GM19023 (cell line): ENCODE measurements around the gene MEF2A.
A peak's percentile ranks its signal among the peaks of the same experiment; 100 is the strongest.

Experiments used
- ATAC-seq: cut with Tn5 transposase; IDR thresholded peaks from one replicate; pipeline ENCODE4 v1.9.1; 2021; ENCODE audit warnings: mild to moderate bottlenecking, moderate library complexity; ENCODE audit not compliant: unreplicated experiment

MEF2A gene

DNA sequence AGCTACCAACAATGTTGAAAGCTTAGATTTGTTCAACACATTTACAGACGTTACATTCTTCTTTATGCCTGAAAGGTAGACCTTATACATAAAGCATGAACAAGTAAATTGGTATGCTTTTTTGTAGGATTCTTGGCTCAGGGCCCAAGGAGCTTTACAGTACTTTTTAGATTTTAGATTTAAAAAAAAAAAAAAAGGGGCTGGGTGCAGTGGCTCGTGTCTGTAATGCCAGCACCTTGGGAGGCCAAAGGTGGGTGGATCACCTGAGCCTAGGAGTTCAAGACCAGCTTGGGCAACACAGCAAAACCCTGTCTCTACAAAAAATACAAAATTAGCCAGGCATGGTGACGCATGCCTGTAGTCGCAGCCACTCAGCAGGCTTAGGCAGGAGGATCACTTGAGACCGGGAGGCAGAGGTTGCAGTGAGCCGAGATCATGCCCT, 39.7 kb downstream of the MEF2A start:
- no peak for ATAC-seq

DNA sequence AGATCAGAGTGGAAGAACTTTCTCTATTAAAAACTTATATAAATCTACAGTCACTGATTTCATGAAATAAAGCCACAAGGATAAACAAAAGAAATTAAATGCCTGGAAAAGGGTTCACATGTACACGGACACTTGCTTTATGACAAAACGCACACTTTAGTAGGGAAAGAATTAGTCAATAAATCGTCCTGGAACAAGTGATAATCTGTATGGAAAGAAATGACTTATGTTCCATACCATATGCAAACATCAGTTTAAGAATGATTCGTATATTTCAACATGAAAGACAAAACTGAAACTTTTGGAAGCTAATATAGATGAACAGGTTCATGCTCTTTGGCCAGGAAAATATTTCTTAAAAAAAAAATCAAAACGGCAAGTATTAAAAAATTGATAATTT, 40.2 kb downstream of the MEF2A start:
- ATAC-seq = no peak

DNA sequence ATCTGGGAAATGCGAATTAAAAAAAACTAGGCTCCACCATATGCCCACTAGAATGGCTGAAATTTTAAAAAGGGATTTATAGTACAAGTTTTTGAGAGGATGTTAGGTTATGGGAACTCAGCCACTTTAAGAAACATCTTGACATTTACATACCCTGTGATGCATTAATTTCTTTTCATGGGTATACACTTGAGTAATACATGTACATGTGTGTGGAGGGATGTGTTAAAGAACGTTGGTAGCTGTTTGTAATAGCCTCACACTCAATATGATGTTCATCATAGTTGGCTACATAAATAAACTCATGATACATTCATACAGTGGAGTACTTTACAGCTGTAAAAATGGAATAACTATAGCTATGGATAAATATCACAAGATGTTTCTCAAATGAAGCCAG, 40.9 kb downstream of the MEF2A start:
- no peak for ATAC-seq

DNA sequence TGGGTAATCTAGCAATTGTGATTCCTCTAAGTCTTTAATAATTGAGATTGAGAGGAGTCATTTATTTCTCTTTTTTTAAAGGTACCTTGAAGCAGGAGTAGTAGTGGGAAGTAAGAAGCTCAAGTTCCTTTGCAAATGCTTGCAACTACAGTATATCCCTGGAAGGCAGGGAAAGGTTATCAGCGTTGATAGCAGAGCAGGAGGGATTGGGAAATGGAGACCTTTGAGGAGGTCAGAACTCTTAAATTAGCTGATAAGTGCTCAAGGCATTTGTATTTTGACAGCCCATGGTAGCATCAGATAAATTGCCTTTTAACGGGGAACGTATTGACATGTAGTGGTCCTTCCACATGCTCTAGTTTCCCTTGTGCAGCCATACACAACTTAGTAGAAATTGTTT, 47.7 kb downstream of the MEF2A start:
- no peak for ATAC-seq

DNA sequence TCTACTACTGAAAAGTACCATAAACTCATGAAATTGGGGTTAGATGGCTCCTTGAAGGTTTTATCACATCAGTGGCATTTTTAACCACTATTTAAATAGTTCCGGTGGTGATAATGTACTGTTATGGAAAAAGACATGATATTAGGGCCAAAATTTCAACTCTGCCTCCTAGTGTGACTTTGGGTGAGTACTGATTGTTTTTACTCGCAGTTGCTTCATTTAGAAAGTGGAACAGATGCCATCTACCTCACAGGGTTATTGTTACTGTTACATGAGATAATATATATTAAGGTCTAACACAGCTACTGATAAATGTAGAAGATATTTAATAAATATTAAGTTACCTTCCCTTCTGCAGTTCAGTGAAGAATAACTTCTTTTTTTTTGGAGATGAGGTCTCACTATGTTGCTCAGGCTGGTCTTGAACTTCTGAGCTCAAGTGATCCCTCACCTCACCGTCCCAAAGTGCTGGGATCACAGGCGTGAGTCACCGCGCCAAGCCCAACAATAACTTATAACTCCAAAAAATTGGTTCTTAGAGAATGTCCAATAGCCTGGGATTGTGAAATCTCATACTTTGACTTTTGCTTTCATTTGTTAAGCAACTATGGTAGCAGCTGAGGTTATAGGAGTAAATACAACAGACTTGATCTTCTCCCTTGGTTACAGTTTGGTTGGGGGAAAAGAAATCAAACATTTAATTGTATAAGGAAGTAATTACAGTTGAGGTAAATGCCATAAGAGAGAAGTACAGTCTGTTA, 48.3 kb downstream of the MEF2A start:
- ATAC-seq = no peak

DNA sequence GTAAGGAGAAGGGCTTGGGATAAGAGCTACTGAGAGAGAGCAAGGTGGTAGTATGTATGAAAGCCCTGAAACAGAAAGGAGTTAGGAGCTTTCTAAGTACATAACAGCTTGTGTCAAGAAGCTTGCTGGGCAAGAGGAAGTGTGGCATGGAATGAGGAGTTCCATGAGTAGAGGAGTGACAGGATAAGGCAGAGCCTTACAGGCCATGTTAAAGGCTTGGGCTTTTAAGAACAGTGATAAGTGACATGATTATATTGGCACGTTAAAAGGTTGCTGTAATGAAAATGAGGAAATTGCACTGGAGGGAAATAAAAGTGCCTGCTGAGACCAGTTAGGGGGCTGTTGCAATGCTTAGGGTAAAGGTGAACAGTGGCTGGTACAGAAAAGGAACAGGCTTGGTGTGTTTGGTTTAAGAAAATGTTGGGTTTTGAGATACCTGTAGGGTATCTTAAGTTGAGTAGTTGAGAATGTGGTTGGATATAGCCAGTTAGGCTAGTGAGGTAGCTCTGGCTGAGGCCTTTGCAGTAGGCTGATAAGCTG, 49.0 kb downstream of the MEF2A start:
- ATAC-seq = peak; percentile 55

DNA sequence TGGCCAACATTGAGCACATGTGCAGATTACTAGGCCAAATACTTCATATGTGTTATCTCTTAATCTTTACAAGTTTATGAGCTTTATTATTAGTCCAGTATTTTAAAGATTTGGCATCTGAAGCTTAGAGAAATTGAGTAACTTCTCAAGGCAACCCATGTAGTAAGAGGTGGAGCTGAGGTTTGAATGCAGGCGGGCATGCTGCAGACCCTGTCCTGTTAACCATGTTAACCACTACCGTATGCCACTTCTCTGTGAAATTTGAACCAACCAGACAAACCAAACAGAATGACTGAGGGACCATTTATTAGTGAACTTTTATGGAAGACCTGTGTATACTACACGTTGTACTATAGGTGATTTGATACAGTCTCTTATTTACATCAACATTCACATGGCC, 49.7 kb downstream of the MEF2A start:
- ATAC-seq = no peak

DNA sequence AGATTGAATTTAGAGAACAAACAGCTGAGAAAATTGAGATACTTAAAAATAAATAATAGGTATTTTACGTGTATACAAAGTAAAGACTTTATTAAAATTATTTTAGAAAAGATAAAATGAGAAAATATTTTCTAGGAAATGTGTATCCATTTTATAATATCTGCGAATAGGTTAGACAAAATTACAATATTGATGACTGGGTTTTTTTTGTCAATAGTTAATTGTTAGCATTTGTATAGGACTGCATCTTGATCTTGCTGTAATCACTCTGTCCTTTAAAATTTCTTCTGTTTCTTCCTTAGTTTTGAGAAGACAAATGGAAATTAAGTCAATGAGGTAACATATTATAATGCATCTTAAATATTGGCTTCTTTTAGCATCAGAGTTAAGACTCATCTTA, 50.3 kb downstream of the MEF2A start:
- ATAC-seq = no peak

DNA sequence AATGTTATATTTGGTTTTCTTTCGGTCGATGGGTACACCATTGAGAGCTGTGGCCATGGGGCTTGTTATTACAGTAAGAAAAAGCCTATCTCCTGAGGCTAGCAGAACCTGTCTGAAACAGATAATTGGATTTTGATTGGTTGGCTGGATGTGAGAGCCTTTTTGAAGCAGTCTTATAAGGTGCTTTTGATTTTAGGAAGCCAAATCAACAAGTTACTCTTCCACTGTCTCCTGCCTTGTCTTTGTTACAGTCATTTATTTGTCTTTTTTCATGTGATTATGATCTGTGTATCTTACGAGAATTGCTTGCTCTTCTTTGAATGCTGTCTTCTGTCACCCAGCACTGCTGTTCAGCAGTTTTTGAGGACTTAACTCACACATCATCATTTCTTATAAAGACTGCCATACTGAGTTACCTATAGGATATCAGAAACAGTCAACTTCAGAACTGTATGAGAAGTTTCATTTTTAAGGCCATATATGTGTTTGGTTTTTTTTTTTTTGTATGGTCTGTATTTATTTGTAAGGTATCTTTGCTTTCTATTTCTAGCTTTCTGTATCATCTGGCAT, 51.1 kb downstream of the MEF2A start:
- ATAC-seq = no peak

DNA sequence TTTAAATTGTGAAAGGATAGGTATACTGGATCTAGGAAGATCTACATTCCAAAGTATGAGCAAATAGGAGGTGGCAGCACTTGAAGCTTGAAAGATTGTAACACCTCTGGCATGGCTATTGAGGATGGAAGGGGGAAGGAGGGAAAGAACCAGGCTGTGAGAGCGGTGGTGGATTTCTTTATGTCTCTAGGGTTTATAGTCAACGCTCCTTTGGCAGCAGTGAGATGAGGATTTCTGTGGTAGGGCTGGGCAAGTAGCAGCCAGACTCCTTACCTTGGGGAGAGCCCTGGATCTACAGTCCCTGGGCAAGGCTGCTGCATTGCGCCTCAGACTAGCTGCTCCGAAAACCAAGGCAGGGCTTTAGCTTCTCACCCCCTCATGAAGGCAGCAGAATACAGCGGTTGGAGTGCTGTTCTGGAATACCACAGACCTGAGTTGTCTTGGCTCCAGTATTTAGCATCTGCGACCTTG, 53.2 kb downstream of the MEF2A start:
- no peak for ATAC-seq

DNA sequence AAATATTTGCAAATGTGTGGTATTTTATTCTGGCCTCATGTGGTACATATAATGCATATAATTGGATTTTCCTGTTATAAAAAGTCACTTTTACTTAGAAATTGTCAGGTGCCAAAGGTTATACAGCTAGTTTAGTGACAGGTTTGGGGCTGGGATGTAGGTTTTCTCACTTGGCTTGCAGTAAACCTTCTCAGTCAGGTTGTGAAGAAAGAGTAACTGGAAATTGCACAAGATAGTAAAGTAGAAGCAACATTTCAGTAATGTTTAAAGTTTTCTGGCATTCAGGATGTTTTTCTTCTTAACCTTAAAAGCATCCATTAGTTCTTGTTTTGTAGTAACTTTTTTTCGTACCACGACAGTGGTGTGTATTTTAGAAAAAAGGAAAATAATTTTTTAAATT, 53.9 kb downstream of the MEF2A start:
- no peak for ATAC-seq

DNA sequence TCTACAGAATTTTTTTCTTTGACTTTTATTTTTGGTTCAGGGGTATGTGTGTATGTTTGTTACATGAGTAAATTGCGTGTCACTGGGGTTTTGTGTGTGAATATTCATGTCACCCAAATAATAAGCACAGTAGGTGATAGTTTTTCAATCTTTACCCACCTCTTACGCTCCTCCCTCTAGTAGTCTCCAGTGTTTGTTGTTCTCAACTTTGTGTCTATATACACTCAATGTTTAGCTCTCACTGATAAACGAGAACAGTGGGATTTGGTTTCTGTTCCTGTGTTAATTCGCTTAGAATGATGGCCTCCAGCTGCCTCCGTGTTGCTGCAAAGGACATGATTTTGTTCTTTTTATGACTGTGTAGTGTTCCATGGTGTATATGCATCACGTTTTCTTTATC, 54.4 kb downstream of the MEF2A start:
- no peak for ATAC-seq

DNA sequence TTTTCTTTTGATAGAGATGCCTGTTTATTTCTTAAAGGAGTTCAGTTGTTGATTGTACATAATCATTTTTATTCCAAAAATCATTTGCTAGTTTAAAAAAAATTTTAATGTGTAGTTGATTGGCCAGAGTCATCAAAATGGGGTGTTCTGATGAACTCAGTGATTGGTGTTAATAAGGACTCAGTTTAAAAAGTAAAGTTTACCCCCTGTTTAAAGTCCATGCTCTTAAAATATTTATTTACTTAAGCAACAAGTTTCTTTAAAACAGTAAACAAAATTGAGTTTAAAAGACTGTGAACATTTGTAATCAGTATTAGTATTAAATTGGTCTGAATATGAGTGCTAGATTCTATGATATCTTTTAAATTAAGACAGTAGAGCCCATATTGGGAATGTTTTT, 56.0 kb downstream of the MEF2A start:
- ATAC-seq = no peak

DNA sequence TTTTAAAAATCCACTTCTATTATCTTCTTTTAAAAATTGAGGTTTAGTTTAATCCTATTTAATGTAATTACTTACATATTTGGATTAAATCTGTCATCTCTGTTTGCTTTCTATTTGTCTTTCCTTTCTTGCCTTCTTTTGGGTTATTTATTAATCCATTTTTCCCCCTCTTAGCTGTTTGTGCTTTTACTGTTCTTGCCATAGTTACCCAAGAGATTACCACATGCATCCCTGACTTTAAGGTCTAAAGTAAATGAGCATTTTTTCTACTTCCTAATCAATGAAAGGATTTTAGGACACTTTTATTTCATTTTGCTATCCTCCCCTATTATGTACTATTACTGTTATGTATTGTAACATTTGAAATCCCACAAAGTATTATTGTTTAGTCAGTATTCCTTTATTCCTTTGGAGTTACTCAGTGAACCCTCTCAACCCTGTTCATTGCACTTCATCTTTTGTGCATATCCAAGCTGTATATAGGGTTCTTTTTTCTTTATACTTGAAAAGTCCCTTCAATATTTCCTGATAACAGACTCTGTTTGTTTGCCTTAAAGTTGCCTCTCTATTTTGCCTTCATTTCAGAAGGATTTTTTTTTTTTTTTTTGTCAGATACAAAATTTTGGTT, 62.7 kb downstream of the MEF2A start:
- ATAC-seq = no peak

DNA sequence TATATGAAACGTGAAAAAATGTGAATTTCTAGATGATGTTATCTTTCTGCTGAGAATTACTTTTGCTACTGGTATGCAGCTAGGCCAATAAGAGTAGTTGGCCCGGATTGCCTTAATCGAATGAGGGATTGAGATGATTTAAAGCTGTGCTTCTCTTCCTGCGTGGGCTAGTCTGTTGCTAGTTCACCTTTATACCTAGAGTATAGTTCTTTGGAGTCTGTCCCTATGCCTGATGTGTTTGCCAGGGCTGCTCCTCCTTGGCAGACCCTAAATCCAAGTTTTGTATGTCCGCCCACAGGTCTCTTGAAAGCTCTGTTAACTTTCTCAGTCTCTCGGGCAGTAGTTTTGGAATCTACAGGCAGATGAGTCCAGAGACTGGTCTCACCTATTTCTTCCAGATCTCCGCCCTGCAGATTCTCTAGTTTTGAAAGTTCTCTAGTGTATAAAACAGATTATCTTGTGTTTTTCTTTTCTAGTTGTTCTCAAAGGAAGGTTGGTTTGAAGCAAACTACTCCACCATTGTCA, 64.9 kb downstream of the MEF2A start:
- peak; percentile 28 for ATAC-seq

DNA sequence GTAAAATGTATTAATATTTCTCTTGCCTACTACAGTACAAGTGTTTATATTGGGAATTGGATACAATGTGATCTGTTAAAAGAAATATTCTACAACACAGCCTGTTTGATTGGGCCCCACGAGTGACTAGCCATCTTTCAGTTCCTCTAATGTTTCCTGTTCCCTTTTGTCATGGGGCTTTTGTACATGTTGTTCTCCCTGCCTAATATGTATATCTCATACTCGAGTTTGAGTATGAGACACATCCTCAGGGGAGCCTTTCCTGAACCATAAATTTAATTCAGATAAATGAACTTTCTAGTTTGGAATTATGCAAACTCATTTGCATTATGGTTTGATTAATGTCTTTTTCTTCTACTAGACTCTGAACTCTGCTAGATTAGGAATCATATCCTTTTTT, 65.5 kb downstream of the MEF2A start:
- peak; percentile 95 for ATAC-seq

DNA sequence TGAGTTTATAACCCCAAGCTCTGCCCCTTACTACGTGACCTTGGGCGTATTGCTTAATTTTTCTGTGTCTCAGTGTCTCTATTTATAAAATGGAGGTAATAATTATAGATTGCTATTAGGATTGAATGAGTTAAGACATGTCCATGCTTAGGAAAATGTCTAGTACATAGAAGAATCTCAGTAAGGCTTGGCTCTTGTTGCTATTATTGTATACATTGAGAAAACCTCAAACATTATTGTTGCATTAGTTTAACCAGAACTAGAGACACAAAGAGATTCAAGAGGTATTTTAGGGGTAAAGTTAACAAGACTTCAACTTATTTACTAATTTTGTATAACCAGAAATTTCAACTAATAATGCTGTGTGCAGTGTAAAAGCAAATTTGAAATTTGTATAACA, 66.7 kb downstream of the MEF2A start:
- no peak for ATAC-seq

DNA sequence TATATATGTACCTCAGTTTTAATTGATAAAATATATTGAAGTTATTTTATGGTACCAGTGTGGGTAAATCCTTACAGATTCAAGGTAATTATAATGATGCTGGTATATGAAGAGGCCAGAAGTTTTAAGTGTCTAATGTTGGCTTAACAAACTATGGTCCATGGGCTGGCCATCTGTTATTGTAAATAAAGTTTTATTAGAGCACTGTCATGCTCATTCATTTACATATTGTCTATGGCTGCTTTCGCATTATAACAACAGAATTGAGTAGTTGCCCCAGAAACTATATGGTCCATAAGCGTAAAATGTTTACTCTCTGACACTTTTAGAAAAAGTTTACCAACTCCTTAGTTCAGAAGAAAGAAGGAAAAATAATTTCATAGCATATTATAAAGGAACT, 67.9 kb downstream of the MEF2A start:
- ATAC-seq = no peak

DNA sequence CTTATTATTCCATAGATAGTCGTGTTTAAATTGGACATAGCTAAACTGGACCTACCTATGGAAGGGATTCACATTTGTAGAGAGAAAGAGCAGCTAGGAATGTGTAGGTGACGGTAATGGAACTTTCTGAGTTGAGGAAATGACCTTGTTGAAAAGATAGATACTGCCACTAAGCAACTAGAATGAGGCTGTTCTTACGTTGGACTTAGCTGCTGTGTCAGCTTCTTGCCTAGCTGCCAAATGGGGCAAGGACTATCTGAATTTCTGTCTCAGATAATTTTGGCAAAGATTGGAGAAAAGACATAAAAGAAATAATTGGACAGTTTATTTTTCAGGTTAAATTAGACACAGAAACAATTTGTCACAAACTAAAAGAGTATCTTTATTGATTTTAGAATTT, 68.8 kb downstream of the MEF2A start:
- no peak for ATAC-seq

DNA sequence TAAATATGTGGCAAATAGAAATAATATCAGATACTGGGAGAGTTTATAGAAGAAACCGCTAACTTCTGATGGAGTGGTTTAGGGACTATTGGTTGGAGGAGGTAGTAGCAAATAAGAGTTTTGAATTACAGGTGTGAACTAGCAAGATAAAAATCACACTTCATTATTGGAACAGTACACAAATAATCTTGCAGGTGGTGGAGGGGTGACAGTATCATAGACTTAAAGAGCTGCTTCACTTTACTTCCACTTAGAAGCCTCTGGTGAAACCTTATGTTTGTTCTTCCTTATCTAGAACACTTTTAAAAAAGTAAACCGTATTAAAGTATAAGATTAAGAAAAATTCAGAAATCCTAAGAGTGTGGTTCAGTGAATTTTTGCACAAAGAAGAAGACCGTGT, 69.4 kb downstream of the MEF2A start:
- no peak for ATAC-seq

DNA sequence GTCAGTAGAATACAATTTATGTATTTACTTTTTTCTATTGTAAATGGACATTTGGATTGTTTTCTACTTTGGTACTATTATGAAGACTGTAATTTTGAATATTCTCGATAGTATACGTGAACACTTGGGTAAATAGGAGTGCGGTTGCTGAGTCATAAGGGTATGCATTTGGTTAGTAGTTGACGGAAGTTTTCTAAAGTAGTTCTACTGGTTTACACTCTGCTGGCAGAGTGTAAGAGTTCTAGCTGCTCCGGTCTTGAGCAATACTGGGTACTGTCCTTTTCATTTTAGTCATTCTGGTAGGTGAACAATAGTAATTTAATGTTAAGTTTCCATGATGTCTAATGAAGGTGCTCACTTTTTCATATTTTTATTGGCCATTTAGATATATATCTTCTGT, 70.0 kb downstream of the MEF2A start:
- ATAC-seq = no peak
